ENCODE results near the gene GJD4. TPM values are rescaled to one million over a fixed set of nuclear protein-coding genes. Genes with fewer than 3 reads are reported as not detected.

GJD4 gene
- total RNA-seq, 6 experiments from 2014 or later: not detected

- no peak for DNase-seq
- Mint-ChIP-seq H3K4me1 (ENCODE audit: low read depth) (no peaks in the 10 kb centered on the region), H3K27ac (no peak overlapping the region), H3K27me3 (ENCODE audit: insufficient read depth) (peaks cover 55% of the 10 kb centered on the region), H3K9me3 (no peaks in the 10 kb centered on the region; the same call in 1 of the 2 replicates), H3K4me3 (no peak overlapping the region), H3K36me3 (ENCODE audit: low read depth) (no peaks in the 10 kb centered on the region; the same call in 1 of the 2 replicates)
- TF ChIP-seq CTCF (IDR thresholded peaks at IDR 0.05): no peak
Observed at GRCh38 chr10:35614312-35614711, 9.2 kb downstream of the GJD4 start.

- no peak overlapping the region for H3K27ac Mint-ChIP-seq
- no peak for TF ChIP-seq CTCF (IDR thresholded peaks at IDR 0.05)
Observed at GRCh38 chr10:35626971-35627507, 21.9 kb downstream of the GJD4 start.

GRCh38 chr10:35631404-35631803 lies 26.3 kb downstream of the GJD4 start:
- no peak overlapping the region for H3K27ac Mint-ChIP-seq
- peaks cover 5% of the 10 kb centered on the region for H3K27me3 Mint-ChIP-seq (ENCODE audit: insufficient read depth)
- no peaks in the 10 kb centered on the region for H3K36me3 Mint-ChIP-seq (ENCODE audit: low read depth)
- no peak for TF ChIP-seq CTCF (IDR thresholded peaks at IDR 0.05)
- no peak for DNase-seq
- no peak overlapping the region for H3K4me3 Mint-ChIP-seq
- H3K9me3 Mint-ChIP-seq: no peaks in the 10 kb centered on the region
- peaks cover 24% of the 10 kb centered on the region for H3K4me1 Mint-ChIP-seq (ENCODE audit: low read depth)

More at GRCh38 chr10:35626971-35627507, 21.9 kb downstream of the GJD4 start:
- Mint-ChIP-seq H3K4me3 (no peak overlapping the region), H3K4me1 (ENCODE audit: low read depth) (peaks cover 19% of the 10 kb centered on the region), H3K36me3 (ENCODE audit: low read depth) (no peaks in the 10 kb centered on the region), H3K27me3 (ENCODE audit: insufficient read depth) (peaks cover 4% of the 10 kb centered on the region), H3K9me3 (no peaks in the 10 kb centered on the region)
- no peak for DNase-seq

- H3K4me1 Mint-ChIP-seq (ENCODE audit: low read depth): peaks cover 18% of the 10 kb centered on the region
Observed at GRCh38 chr10:35632027-35632426, 26.9 kb downstream of the GJD4 start.

GRCh38 chr10:35633006-35633980 lies 28.2 kb downstream of the GJD4 start:
- Mint-ChIP-seq H3K27ac (0 out of 2 replicates have a peak overlapping the region, but pooled peaks have one; percentile 8), H3K4me1 (ENCODE audit: low read depth) (peaks cover 8% of the 10 kb centered on the region; the same call in 1 of the 2 replicates), H3K9me3 (no peaks in the 10 kb centered on the region), H3K27me3 (ENCODE audit: insufficient read depth) (peaks cover 11% of the 10 kb centered on the region), H3K36me3 (ENCODE audit: low read depth) (no peaks in the 10 kb centered on the region), H3K4me3 (no peak overlapping the region)
- no peak for TF ChIP-seq CTCF (IDR thresholded peaks at IDR 0.05)
- DNase-seq: no peak

More at GRCh38 chr10:35632027-35632426, 26.9 kb downstream of the GJD4 start:
- Mint-ChIP-seq H3K4me3 (no peak overlapping the region), H3K27me3 (ENCODE audit: insufficient read depth) (peaks cover 5% of the 10 kb centered on the region), H3K9me3 (no peaks in the 10 kb centered on the region), H3K36me3 (ENCODE audit: low read depth) (no peaks in the 10 kb centered on the region), H3K27ac (no peak overlapping the region)
- DNase-seq: no peak
- TF ChIP-seq CTCF (IDR thresholded peaks at IDR 0.05): no peak
